HG02642 (cell line): ENCODE results near the gene NCOA6.
A peak's percentile ranks its signal among the peaks of the same experiment; 100 is the strongest.

Experiments
- ATAC-seq: cut with Tn5 transposase; IDR thresholded peaks from one replicate; pipeline ENCODE4 v1.9.1; 2021; ENCODE audit warnings: mild to moderate bottlenecking; ENCODE audit not compliant: unreplicated experiment, poor library complexity

NCOA6 gene

GRCh38 chr20:34825530-34826362 lies at the start of gene NCOA6:
TSS of gene NCOA6 (minus strand) at chr20:34825651. CDS start at chr20:34782355, 43,296 bp downstream.
- peak; percentile 62 for ATAC-seq

GRCh38 chr20:34874094-34874654 lies 48.7 kb upstream of the NCOA6 start:
- no peak for ATAC-seq

GRCh38 chr20:34873583-34874093 lies 48.2 kb upstream of the NCOA6 start:
- ATAC-seq = no peak

GRCh38 chr20:34872622-34873224 lies 47.3 kb upstream of the NCOA6 start, which contains the start of gene GGT7:
TSS of gene GGT7 (minus strand) at chr20:34872856. CDS start at chr20:34872815, 41 bp downstream.
- ATAC-seq = peak; percentile 52

GRCh38 chr20:34871966-34872621 lies 46.6 kb upstream of the NCOA6 start:
- no peak for ATAC-seq

- ATAC-seq = no peak
Observed at GRCh38 chr20:34871320-34871926, 46.0 kb upstream of the NCOA6 start.

GRCh38 chr20:34864216-34864615 lies 38.8 kb upstream of the NCOA6 start:
- ATAC-seq = no peak

- no peak for ATAC-seq
Observed at GRCh38 chr20:34863421-34863965, 38.0 kb upstream of the NCOA6 start.

GRCh38 chr20:34862724-34863123 lies 37.3 kb upstream of the NCOA6 start:
- ATAC-seq = no peak

GRCh38 chr20:34861386-34862084 lies 36.1 kb upstream of the NCOA6 start:
- no peak for ATAC-seq

- no peak for ATAC-seq
Observed at GRCh38 chr20:34859826-34860545, 34.5 kb upstream of the NCOA6 start.

GRCh38 chr20:34859367-34859766 lies 33.9 kb upstream of the NCOA6 start:
- ATAC-seq = no peak

- no peak for ATAC-seq
Observed at GRCh38 chr20:34852298-34852697, 26.8 kb upstream of the NCOA6 start.

- ATAC-seq = no peak
Observed at GRCh38 chr20:34850969-34851368, 25.5 kb upstream of the NCOA6 start.

GRCh38 chr20:34849778-34850177 lies 24.3 kb upstream of the NCOA6 start:
- ATAC-seq = no peak

- ATAC-seq = no peak
Observed at GRCh38 chr20:34848597-34848996, 23.1 kb upstream of the NCOA6 start.

GRCh38 chr20:34843421-34843820 lies 18.0 kb upstream of the NCOA6 start:
- no peak for ATAC-seq

GRCh38 chr20:34842143-34842542 lies 16.7 kb upstream of the NCOA6 start:
- ATAC-seq = no peak

- no peak for ATAC-seq
Observed at GRCh38 chr20:34834459-34834893, 9.0 kb upstream of the NCOA6 start.
